HG02759 (cell line): ENCODE data around the gene C1QC.

Source experiments
- ATAC-seq: cut with Tn5 transposase; IDR thresholded peaks from one replicate; pipeline ENCODE4 v1.9.1; 2021; ENCODE audit warnings: mild to moderate bottlenecking, moderate library complexity; ENCODE audit not compliant: unreplicated experiment

Gene C1QC

DNA sequence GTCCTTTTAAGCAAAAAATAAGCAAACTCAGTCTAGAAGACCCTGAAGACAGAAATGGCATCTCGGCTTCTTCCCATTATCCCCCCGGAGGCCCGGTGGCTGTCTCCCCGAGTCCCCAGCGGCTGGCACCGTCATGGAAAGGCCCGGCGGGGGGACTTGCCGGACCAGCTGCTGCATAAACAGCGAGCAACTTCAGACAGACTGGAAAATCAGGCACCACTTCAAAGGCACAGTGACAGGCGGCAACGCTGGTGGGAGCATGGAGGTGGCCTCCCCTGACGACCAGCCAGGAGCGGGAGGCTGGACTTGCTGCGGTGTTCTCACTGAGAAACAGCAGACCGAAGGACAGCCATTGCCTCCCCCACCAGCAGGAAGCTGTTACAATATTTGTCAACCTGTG is 25.4 kb upstream of the C1QC start:
- no peak for ATAC-seq

DNA sequence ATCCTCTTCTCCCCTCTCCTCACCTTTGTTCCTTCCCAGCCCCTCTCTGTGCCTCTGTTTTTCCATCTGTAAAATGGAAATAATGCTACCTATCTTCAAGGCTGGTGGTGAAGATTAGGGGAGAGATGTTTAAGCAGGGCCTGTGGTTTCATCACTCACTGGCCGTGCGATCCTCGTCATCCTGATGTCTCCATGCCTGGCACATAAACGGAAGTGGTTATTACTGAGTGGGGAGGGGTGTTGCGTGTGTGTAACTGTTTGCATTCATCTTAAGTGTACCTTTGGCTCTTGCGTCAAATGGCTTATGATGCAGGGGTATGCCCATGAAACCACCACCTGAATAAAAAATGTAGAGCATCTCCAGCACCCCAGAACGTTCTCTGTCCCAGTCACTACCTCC is 24.2 kb upstream of the C1QC start:
- no peak for ATAC-seq

DNA sequence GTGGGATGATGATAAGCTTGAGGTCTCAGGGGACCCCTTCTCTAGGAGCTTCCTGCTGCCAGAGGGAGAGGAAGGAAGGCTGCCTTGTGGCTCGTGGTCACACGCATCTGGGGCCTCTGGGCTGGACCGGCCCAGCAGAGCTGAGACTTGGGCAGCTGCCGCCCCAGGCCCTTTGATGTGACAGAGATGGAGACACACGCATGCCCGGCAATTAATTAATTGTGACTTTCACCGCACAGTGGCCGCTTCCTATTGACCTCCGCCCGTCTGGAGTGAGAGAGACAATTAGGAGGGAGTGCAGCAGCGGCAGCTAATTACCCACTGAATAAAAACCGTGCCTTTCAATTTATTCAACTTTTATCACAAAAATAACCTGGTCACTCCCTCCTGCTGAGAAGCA is 23.6 kb upstream of the C1QC start:
- ATAC-seq = no peak

DNA sequence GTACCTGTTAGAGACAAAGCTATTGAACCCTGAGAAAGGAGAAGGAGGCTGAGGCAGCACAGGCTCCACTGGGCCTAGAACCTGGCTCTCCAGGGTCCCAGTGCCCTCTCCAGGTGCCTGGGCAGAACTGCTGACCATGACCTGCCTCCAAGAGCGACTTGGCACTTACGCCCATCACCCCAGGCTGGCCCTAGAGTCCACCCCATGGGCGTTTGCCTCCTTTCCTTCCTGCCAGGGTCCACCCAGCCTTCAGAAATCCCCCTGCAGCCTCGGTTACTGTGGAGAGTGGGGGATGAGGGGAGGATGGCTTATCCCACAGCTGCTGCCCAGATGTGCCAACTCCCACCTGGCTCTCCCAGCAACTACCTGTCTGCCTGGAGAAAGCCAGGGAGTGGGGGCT is 21.7 kb upstream of the C1QC start:
- ATAC-seq = no peak

DNA sequence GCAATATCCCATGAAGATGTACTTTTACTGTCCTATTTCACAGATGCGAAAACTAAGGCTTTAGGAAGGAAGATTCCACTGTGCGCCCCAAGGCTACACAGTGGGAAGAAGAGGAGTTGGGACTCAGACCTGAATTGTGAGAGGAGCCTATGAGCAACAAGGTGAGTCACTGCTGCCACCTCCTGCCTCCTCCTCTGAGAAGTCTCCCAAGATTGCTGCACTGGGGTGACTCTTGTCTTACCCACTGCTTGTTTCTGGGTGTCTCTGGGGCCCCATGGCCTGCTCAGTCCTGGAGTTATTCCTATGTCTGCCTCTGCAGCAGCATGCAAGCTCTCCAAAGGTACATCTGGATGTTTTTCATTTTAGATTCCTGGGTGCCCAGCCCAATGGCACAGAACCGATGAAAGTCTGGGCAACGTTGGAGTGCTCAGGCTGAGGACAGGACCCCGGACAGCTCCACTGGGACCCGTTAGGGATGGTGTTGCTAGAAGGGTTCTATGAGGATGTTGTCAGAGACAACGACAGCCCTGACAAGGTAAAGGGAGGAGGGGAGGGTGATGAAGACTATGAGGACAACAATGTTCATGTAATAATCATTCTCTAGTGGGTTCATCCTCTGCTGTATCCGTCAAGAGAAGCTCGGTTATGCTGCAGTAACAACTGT is 18.0 kb upstream of the C1QC start:
- no peak for ATAC-seq

DNA sequence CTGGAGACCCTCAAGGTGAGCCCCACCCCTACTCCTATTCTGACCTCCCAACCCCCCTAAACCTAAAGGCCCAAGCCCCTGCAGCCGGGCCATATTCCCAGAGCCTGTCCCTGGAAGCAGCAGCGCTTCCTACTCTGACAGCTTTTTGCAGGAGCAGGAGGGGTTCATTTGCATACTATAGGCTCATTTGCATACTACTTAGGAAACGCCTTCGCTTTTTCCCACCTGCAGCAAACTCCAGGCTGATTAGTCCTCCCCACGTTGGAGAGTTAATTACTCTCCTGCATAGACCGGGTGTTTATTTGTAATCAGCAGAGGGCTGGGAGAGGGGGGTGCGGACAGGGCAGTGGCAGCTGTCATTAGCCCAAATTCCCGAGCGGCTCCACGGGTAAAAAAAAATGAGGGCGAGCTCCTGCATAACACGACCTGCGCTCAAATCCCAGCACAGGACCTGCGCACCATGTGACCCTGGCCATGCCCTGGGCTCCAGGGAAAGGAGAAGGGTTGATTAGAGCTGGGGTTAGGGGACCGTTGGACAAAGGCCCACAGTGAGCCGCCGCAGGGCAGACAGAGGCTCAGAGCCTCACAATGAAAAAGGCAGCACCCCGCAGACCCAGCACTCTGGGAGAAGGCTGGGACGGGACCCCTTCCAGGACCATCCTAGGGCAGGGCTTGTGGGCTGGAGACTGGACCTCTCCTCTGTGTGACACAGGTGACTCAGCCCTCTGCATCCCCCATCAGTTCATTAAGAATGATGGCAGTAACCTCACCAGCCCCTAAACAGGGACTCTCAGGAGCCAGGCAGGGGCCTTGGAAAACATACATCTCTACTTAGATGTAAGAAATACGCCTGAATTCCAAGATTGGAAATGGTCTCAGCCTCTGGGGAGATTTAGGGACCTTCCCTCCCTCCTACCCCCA is 16.9 kb upstream of the C1QC start:
- no peak for ATAC-seq

DNA sequence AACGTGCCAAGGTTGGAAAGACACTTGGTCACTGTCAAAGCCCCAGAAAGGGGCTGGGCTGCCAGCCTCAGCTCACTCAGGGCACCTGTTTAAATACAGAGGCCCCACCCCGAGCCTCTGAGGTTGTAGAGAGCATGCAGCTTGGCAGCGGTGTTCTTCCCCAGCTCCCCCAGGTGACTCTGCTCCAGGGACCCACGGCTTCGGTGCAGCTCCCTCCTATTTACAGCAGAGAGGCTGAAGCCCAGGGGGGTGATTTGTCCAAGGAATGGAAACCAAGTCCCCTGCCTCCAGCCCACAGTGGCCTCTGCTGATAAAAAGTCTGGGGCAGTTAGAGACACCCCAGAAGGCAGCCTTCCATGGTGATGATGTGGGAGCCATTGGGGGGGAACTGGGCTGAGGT is 16.1 kb upstream of the C1QC start:
- no peak for ATAC-seq

DNA sequence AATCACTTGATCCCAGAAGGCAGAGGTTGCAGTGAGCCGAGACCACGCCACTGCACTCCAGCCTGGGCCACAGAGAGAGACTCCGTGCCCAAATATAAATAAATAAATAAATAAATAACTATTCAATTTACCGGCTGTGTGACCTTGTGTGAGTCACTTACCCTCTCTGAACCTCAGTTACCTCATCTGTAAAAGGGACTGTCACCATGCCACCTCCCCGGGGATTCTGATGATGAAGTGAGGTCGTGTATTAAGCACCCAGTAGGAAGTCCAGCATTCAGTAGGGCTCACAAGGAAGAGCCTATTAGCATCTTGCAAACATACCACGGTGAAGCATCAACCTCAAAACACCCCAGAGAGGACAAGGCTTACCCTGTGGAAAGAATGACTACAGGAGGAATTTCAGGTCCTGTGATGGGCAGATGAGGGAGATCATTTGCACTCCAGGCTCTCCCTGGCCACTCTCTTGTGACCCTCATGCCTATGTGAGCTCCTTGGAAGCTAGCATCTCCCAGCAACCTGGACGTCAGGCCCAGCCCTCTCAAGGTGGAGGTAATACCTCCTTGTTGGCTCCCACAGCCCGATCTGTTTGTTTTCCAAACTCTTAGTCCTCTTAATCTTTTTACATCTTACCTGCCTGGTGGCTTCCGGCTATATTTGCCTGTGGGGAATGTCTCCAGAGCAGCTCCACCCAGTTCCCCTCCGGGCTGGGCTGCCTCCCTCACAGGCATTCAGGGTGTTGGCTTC is 14.6 kb upstream of the C1QC start:
- no peak for ATAC-seq

DNA sequence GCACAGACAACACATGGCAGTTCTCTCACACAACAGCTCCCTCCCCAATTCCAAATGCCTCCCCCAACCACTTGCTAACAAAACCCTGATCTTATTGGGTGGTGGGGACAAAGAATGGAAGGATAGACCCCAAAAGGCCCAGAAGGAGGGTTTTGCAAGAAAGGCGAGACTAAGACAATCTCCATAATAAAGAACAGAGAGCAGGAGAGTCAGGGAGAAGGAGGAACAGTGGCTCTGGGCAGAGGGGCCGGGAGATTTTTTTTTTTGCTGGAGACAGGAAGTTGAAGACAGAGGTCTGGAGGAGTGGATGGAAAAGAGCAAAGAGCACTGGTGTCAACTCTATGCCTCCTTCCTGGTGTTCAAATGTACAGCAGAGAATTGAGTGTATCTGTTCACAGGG is 13.5 kb upstream of the C1QC start:
- no peak for ATAC-seq

DNA sequence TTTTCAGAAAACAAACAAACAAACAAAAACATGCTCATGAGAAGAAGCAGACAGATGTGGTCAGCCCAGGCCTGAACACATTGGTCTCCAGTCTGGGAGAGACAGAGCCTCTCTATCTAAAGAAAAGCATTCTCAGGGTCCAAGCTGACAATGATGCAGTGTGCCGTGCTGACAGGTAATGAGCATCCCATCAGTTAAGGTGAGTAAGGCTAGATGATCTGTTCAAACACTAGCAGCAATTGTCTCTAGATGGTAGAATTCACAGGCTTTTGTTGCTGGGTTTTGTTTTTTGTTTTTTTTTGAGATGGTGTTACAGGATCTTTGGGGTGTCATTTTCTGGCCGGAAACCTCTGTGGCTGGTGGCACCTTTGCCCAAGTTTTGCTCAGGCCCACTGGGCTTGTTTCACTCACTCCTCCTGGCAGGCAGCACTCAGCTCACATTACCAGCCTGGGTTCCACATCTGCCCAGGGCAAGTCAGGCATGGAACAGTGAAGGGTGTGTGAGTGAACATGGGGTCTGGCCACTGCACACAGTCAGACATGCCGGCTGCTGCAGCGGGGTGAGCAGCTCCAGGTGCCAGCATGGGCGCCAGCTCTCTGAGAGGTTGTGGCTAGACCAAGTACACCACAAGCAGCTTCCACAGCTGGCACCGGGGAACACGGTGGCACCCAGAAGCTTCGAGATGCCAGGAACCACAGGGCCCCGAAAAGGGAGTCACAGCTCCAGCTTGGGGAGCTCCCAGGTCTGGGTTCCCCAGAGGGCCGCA is 9.6 kb upstream of the C1QC start:
- ATAC-seq = no peak

DNA sequence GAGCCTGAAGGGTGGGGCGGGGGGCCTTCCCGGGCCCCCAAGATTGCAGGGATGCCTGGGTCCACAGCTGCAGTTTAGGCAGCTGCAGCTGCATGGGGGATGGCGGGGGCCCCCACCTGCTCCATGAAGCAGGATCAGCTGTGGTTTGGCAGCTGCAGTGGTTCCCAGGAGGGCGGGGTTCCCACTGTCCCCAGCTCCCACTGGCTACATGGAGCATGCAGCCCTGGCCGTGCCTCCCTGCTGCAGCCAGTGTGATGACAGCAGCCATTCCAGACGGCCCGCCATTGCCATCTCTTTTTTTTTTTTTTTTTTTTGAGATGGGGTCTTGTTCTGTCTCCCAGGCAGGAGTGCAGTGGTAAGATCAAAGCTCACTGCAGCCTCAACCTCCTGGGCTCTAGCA is 8.0 kb upstream of the C1QC start:
- ATAC-seq = no peak

DNA sequence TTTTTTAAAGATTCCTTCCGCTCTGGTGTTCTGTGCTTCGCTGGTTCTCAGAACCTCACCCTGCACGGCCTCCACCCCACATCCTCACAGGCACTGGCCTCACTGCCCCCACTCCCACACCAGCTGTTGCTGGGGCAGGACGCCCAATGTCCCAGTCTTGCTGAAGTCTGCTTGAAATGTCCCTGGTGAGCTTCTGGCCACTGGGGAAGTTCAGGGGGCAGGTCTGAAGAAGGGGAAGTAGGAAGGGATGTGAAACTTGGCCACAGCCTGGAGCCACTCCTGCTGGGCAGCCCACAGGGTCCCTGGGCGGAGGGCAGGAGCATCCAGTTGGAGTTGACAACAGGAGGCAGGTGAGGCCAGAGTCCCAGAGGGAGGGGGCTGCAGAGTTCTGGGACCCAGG is 7.1 kb upstream of the C1QC start, which contains the start of gene C1QA:
C1QA (plus strand) TSS at position 276 of the 400 bp plus-strand sequence. CDS start 989 bp downstream, outside the sequence.
- ATAC-seq = no peak

DNA sequence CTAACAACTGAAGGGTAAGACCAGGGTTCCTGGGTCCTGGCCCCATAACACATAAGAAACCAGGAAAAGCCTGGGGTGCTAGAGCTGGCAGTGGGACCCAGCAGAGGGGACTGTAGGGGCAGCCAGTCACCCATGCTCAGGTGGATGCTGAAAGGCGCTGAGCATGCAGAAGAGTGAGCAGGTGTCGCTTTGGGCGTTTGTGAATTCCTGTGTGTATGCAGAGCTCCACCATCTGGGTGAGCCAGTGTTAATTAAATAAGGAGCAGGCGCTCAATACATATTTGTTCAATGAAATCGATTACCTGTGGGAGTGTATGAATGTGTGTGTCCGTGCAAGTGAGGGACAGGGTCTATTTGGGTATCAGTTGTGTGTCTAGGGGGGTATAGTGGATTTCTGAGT is 6.5 kb upstream of the C1QC start:
- ATAC-seq = no peak

DNA sequence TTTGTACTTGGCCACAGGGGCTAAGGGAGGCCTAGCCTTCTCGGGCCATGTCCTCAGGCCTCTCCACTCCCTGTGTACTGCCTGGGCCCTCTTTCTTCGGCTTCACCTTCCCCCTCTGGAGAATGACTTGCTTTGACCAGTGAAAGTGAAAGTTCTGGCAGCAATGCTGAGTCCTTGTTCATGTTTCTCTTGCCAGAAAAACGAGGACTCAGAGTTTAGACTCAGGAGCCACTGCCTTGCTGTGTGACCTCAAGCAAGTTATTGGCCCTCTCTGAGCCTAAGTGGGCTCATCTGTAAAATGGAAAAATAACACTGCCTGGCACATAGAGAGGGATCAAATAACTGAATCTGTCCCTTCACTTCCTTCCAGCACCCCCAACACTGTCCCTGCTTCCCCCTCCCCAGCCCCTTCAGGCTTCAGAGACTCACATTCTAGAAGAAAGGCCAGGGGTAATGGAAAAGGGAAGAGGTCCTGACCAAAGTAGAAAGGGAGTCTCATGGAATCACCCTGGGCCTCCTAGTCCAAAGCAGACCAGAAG is 5.5 kb upstream of the C1QC start:
- no peak for ATAC-seq

DNA sequence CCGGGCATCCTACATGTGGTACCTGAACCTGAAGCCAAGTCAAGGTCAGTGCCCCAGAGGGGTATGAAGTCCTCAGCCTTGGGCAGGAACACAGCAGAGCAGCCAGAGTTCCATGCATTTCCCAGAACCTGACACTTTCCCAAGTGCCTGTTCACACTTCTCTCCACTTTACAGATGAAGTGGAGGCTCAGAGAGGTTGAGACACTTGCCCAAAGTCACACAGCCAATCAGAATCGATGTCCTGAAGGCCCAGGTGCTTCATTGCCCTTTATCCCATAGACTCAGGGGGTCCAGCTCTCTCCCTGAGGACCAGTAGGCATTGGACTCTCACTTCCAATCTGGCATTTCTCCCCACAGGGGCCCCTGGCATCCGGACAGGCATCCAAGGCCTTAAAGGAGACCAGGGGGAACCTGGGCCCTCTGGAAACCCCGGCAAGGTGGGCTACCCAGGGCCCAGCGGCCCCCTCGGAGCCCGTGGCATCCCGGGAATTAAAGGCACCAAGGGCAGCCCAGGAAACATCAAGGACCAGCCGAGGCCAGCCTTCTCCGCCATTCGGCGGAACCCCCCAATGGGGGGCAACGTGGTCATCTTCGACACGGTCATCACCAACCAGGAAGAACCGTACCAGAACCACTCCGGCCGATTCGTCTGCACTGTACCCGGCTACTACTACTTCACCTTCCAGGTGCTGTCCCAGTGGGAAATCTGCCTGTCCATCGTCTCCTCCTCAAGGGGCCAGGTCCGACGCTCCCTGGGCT is 4.8 kb upstream of the C1QC start:
- no peak for ATAC-seq

DNA sequence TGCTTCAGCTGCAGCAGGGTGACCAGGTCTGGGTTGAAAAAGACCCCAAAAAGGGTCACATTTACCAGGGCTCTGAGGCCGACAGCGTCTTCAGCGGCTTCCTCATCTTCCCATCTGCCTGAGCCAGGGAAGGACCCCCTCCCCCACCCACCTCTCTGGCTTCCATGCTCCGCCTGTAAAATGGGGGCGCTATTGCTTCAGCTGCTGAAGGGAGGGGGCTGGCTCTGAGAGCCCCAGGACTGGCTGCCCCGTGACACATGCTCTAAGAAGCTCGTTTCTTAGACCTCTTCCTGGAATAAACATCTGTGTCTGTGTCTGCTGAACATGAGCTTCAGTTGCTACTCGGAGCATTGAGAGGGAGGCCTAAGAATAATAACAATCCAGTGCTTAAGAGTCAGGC is 4.1 kb upstream of the C1QC start:
- ATAC-seq = no peak

DNA sequence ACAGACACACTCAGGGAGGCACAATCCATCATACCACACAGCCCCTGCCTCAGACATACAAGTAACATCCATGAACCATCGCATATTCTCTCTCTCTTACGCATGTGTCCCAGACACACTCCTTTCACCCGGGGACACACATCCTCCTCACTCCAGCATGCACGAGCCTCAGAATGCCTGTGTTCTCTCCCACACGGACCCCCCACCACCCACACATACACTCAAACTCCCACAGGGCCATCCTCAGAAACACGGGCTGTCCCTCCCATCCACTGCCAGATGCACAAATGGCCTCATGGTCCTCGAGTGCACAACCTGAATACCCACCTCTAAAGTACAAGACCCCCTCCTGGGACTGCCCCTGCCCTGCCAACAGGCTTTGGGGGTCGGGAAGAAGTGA is 2.2 kb upstream of the C1QC start:
- no peak for ATAC-seq

DNA sequence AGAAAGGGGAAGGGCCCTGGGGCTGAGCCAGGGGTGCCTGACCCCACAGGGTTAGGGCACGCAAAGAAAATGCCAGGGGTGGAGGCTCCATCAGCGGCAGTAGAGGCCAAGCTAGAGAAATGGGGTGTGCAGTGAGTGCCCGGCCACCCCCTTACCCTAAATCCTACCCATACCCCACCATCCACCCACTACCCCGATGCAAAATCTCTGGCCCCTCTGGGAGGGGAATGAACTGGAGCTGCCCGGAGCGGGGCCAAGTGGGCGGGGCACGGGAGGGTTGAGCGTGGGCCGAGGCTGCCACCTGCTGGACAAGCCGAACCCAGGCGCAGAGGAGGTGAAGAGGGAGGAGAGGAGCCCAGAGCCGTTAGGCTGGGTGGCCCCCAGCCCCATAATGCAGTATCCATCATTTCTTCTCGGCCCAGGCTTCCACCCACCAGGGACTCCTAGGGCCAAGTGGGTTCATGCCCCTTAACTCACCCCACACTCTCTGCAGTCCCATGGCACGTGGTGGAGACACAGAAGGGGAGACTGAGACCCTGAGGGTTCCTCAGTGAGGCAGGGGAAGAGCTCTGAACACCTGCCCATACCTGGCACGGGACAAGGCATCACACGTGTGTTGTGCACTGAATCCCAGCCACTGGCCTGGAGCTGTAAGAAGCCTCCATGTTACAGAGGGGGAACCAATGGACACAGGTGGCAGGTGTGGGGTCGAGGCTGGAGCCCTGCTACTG is 1.4 kb upstream of the C1QC start:
- ATAC-seq = no peak

DNA sequence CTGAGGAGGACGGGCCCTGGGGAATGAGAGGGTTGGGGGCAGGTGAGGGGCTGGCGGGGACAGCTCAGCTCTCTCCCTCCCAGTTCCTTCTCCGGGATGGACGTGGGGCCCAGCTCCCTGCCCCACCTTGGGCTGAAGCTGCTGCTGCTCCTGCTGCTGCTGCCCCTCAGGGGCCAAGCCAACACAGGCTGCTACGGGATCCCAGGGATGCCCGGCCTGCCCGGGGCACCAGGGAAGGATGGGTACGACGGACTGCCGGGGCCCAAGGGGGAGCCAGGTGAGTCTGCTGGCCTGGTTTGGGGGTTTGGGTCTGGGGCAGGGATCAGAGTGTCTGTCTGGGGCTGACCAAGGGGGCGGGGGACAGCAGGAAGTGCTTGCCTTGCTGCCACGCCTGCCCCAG is 495 bp downstream of the C1QC start:
- ATAC-seq = no peak
